Progenitor cell of endocrine pancreas (in vitro differentiated cells): ENCODE measurements around the gene CADM1. TPM values are rescaled to one million over a fixed set of nuclear protein-coding genes. Genes with fewer than 3 reads are reported as not detected.

ENCODE experiments used
- DNase-seq: peaks from one replicate; pipeline ENCODE4 v3.0.0; 2021; ENCODE audit warnings: low spot score; ENCODE audit not compliant: unreplicated experiment
- H3K27ac Mint-ChIP-seq: 2 replicates; pipeline ENCODE4 v1.8.0; 2021; ENCODE audit warnings: mild to moderate bottlenecking, moderate library complexity, mixed read lengths
- H3K27me3 Mint-ChIP-seq: 2 replicates; pipeline ENCODE4 v1.8.0; 2021; ENCODE audit warnings: mixed read lengths
- H3K36me3 Mint-ChIP-seq: 2 replicates; pipeline ENCODE4 v1.8.0; 2022; ENCODE audit warnings: mixed read lengths; ENCODE audit not compliant: insufficient read depth
- H3K4me1 Mint-ChIP-seq: 2 replicates; pipeline ENCODE4 v1.8.0; 2021; ENCODE audit warnings: low read depth, mixed read lengths
- H3K4me3 Mint-ChIP-seq: 2 replicates; pipeline ENCODE4 v1.8.0; 2021; ENCODE audit warnings: low read depth, mild to moderate bottlenecking, moderate library complexity, mixed read lengths
- H3K9me3 Mint-ChIP-seq: 2 replicates; pipeline ENCODE4 v1.8.0; 2021; ENCODE audit warnings: low read depth, mixed read lengths
- total RNA-seq: library from RNA; stranded (reverse); gene quantifications from 2 replicates; pipeline ENCODE4 v1.2.1, GENCODE V29; 2021
- TF ChIP-seq, protein P1 (sequence below): fragments of 200-600 bp; sonication (generic); IDR thresholded peaks from one replicate; pipeline ENCODE4 v1.5.0; 2021; ENCODE audit warnings: antibody characterized with exemption, mild to moderate bottlenecking; ENCODE audit not compliant: unreplicated experiment

Gene CADM1
- total RNA-seq, 1 donor from 2014 or later, result 147 TPM

DNA sequence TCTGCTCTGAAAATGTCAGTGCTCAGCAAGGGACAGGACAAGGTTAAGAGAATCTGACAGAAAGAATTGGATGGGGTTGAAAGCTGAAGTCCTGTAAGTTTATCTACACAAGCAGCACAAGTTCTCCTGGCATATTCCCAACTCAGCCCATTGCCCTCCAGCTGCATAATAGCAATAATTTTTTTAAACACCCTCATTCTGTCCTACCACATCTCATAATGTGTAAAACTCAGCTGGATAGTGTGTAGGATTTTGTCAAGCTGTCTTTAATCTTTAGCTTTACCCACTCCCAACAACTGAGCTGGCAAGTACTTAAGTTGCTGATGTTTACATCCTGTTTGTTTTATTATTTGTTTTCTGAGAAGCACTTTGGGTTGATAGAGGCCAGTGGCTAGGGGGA, 158.9 kb downstream of the CADM1 start:
- no peak for DNase-seq
- Mint-ChIP-seq H3K27me3 (no peaks in the 10 kb centered on the region), H3K4me3 (no peak overlapping the region), H3K4me1 (no peaks in the 10 kb centered on the region), H3K36me3 (peaks cover 1% of the 10 kb centered on the region), H3K9me3 (no peaks in the 10 kb centered on the region), H3K27ac (no peak overlapping the region)
- TF ChIP-seq, protein P1, sequence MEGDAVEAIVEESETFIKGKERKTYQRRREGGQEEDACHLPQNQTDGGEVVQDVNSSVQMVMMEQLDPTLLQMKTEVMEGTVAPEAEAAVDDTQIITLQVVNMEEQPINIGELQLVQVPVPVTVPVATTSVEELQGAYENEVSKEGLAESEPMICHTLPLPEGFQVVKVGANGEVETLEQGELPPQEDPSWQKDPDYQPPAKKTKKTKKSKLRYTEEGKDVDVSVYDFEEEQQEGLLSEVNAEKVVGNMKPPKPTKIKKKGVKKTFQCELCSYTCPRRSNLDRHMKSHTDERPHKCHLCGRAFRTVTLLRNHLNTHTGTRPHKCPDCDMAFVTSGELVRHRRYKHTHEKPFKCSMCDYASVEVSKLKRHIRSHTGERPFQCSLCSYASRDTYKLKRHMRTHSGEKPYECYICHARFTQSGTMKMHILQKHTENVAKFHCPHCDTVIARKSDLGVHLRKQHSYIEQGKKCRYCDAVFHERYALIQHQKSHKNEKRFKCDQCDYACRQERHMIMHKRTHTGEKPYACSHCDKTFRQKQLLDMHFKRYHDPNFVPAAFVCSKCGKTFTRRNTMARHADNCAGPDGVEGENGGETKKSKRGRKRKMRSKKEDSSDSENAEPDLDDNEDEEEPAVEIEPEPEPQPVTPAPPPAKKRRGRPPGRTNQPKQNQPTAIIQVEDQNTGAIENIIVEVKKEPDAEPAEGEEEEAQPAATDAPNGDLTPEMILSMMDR, result no peak

DNA sequence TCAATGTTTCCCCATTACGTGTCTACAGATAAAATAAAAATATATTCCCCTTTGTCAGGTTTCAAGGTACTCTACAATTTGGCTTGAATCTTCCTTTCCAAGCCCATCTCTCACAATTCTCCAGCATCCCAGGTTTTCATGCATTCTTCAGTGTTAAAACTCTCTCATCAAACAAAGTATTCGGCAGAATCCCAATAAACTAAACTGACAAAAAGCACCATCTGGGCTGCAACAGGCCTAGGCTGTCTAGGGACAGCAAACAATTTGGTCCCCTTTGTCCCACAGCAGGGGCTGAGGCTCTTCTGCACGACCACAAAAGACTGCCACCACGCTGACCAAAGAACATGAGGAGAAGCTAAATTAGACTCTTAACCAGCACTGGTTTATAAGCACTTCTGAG, 159.4 kb downstream of the CADM1 start:
- Mint-ChIP-seq H3K27me3 (no peaks in the 10 kb centered on the region), H3K4me1 (no peaks in the 10 kb centered on the region), H3K36me3 (no peaks in the 10 kb centered on the region), H3K27ac (no peak overlapping the region), H3K9me3 (no peaks in the 10 kb centered on the region), H3K4me3 (no peak overlapping the region)
- no peak for DNase-seq
- TF ChIP-seq, protein P1, result no peak

DNA sequence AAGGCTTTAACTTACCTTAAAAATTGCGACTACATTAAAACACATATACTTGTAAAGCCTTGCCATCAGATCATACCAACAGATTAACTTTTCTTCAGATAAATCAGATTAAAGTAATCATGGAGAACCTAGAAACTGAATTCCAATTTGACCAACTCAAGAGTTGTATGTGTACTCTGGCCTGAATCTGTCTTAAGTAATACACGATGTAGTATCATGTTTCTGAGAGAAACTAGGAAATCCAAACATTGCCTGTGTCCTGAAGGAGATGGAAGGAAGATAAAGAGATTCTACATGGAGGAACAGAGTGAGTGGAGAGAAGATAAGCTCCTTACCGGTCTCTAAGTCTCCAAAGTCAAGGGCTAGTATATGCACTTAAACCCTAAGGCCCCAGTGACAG, 162.1 kb downstream of the CADM1 start:
- Mint-ChIP-seq H3K27me3 (no peaks in the 10 kb centered on the region), H3K9me3 (no peaks in the 10 kb centered on the region), H3K4me3 (no peak overlapping the region), H3K27ac (no peak overlapping the region), H3K36me3 (no peaks in the 10 kb centered on the region), H3K4me1 (no peaks in the 10 kb centered on the region)
- TF ChIP-seq, protein P1, result no peak
- DNase-seq, result no peak

DNA sequence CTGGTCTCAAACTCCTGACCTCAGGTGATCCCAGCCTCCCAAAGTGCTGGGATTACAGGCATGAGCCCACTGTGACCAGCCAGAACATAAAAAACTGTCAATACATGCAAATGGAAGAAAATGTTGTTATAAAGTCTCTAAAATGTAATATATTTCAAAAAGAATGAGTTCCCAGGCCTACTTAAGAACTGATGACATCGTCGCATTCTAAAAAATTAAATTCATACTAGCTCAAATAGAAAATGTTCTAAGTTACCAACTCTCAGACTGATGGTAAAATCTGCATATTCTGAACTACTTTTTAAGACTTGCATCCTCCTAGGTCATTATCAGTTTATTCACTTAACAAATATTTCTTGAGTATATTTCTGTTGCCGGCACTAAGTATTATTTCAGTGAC, 163.3 kb downstream of the CADM1 start:
- Mint-ChIP-seq H3K4me1 (no peaks in the 10 kb centered on the region), H3K4me3 (no peak overlapping the region), H3K36me3 (no peaks in the 10 kb centered on the region), H3K27me3 (no peaks in the 10 kb centered on the region), H3K27ac (no peak overlapping the region), H3K9me3 (no peaks in the 10 kb centered on the region)
- DNase-seq, result no peak
- TF ChIP-seq, protein P1, result no peak

DNA sequence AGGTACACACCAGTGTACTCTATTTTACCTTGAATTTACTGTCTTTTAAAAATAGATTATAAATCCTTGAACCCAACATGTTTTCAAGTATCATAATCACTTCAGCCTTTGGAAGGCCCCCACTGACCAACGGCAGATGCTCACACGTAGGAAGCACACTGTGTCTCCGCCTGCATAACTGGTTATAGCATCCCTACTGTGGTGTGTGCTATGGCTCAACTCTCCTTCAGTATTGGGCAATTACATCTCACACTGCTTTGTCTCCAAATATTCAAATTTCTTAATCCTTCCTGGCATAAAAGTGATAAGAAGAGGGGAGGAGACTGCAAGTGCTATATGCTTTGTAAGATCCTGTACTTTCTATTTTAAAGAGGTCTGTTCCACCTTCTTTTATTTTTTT, 165.7 kb downstream of the CADM1 start:
- no peaks in the 10 kb centered on the region for H3K4me1 Mint-ChIP-seq
- H3K9me3 Mint-ChIP-seq, result no peaks in the 10 kb centered on the region

More for the DNA sequence above, 165.7 kb downstream of the CADM1 start:
- TF ChIP-seq, protein P1, result no peak
- H3K27ac Mint-ChIP-seq, result no peak overlapping the region
- no peak for DNase-seq
- no peaks in the 10 kb centered on the region for H3K27me3 Mint-ChIP-seq
- H3K4me3 Mint-ChIP-seq, result no peak overlapping the region
- H3K36me3 Mint-ChIP-seq, result no peaks in the 10 kb centered on the region
